Left ventricle myocardium superior (tissue), 1 donor: ENCODE results near the gene NR2F6. TPM values are rescaled to one million over a fixed set of nuclear protein-coding genes. Genes with fewer than 3 reads are reported as not detected.
A peak's percentile ranks its signal among the peaks of the same experiment; 100 is the strongest.
"Not testable (repeated sequence)": the region's sequence is repeated elsewhere in the genome, so short reads cannot be mapped to it uniquely, and the experiment has no call there.

Source experiments
- ATAC-seq: fragments of 200-7000 bp; cut with Tn5 transposase; one replicate; pipeline ENCODE4 v1.9.1; 2020; ENCODE audit warnings: mild to moderate bottlenecking, moderate library complexity
- DNase-seq: peaks from one replicate; pipeline ENCODE4 v3.0.0-alpha.2; 2020
- intact Hi-C: fragments of 100-400 bp; cut with micrococcal nuclease; formaldehyde crosslinking; loops from one replicate; pipeline ENCODE4 v1.11.0; 2022
- total RNA-seq: library from RNA; stranded (reverse); fragmentation: NEBNext Ultra II Directional; extraction: Animal tissue kit (Norgen Biotek cat#: 25700); gene quantifications from one replicate; pipeline ENCODE4 v1.2.1, GENCODE V29; 2021
- donor health status: DM: no; HTN: yes; CAD: no; lungs with severe emphysema.

NR2F6 gene
- total RNA-seq, 1 donor from 2014 or later, result 82.4 TPM

- intact Hi-C loops, result no loop called here
- ATAC-seq (no peak), DNase-seq (no peak)
Measured at GRCh38 chr19:17194608-17195007, 51.1 kb downstream of the NR2F6 start.

GRCh38 chr19:17192751-17193150 is 53.0 kb downstream of the NR2F6 start:
- intact Hi-C loops, result no loop called here
- no peak for DNase-seq
- ATAC-seq, result no peak

- ATAC-seq, DNase-seq, intact Hi-C loops: not testable (repeated sequence)
Measured at GRCh38 chr19:17191736-17192135, 54.0 kb downstream of the NR2F6 start.

GRCh38 chr19:17185590-17185989 is 60.1 kb downstream of the NR2F6 start:
- no peak for ATAC-seq
- no peak for DNase-seq
- intact Hi-C loops, result no loop called here

- intact Hi-C loops, result no loop called here
- ATAC-seq (peak; percentile 34), DNase-seq (no peak)
Measured at GRCh38 chr19:17184371-17184841, 61.3 kb downstream of the NR2F6 start.

GRCh38 chr19:17183858-17184321 is 61.8 kb downstream of the NR2F6 start:
- DNase-seq (no peak), ATAC-seq (peak; percentile 13)
- intact Hi-C loops, result no loop called here

- no peak for ATAC-seq
- DNase-seq, result no peak
- intact Hi-C loops, result no loop called here
Measured at GRCh38 chr19:17183271-17183761, 62.4 kb downstream of the NR2F6 start.

Other genes starting within 250 kb of the NR2F6 start
- 12.5 TPM for gene CPAMD8, start 219.1 kb downstream of the NR2F6 start, total RNA-seq
- 6.1 TPM for gene HAUS8, start 170.5 kb downstream of the NR2F6 start, total RNA-seq
- gene MYO9B, start 170.1 kb downstream of the NR2F6 start, total RNA-seq, result 38.1 TPM
- 27.4 TPM for gene USE1, start 30.6 kb downstream of the NR2F6 start, total RNA-seq
- 28.0 TPM for gene OCEL1, start 19.7 kb downstream of the NR2F6 start, total RNA-seq
- 9.3 TPM for gene USHBP1, start 18.8 kb upstream of the NR2F6 start, total RNA-seq
- gene BABAM1, start 21.5 kb upstream of the NR2F6 start, total RNA-seq, result 82.0 TPM
- 0.12 TPM for gene ANKLE1, start 36.0 kb upstream of the NR2F6 start, total RNA-seq
- 14.8 TPM for gene ABHD8, start 57.5 kb upstream of the NR2F6 start, total RNA-seq
- 242 TPM for gene MRPL34, start 60.0 kb upstream of the NR2F6 start, total RNA-seq
- 31.9 TPM for gene DDA1, start 63.6 kb upstream of the NR2F6 start, total RNA-seq
- gene ANO8, start 88.9 kb upstream of the NR2F6 start, total RNA-seq, result 11.7 TPM
- 11.5 TPM for gene GTPBP3, start 91.6 kb upstream of the NR2F6 start, total RNA-seq
- gene PLVAP, start 131.4 kb upstream of the NR2F6 start, total RNA-seq, result 22.9 TPM
- gene CCDC194, start 148.3 kb upstream of the NR2F6 start, total RNA-seq, result not detected
- 49.7 TPM for gene BST2, start 159.7 kb upstream of the NR2F6 start, total RNA-seq
- 18.9 TPM for gene MVB12A, start 174.1 kb upstream of the NR2F6 start, total RNA-seq
- not detected for gene TMEM221, start 202.7 kb upstream of the NR2F6 start, total RNA-seq
- gene NXNL1, start 215.0 kb upstream of the NR2F6 start, total RNA-seq, result not detected
- gene SLC27A1, start 224.6 kb upstream of the NR2F6 start, total RNA-seq, result 68.9 TPM